HCT116 (cell line): ENCODE measurements around the gene SIRPA.

ENCODE experiments used
- CTCF ChIP-seq, 3 experiments: fragments of 200-600 bp in 1 of 3; sonication (generic) in 1 of 3; IDR thresholded peaks in 2 of 3; conservative IDR thresholded peaks in 1 of 3; 2 replicates each; pipeline ENCODE4 v1.5.1; 2012 to 2017; ENCODE audit warnings: low read depth in 2 of 3, low read length in 2 of 3, antibody characterized with exemption in 1 of 3, borderline replicate concordance in 1 of 3, control low read depth in 1 of 3, mild to moderate bottlenecking in 1 of 3, mixed read lengths in 1 of 3, mixed run types in 1 of 3, moderate library complexity in 1 of 3; ENCODE audit not compliant: insufficient read depth in 1 of 3
- EZH2 ChIP-seq: fragments of 200-600 bp; sonication (generic); IDR thresholded peaks from 2 replicates; pipeline ENCODE4 v1.6.1; 2017; ENCODE audit warnings: antibody characterized with exemption, mixed run types
- POLR2A ChIP-seq: IDR thresholded peaks from 2 replicates; pipeline ENCODE4 v1.7.0; 2011; ENCODE audit warnings: borderline replicate concordance; ENCODE audit not compliant: insufficient read depth, insufficient read length; ENCODE audit errors: extremely low read depth
- POLR2AphosphoS5 ChIP-seq: IDR thresholded peaks from 2 replicates; pipeline ENCODE4 v1.6.1; 2011; ENCODE audit warnings: mild to moderate bottlenecking, low read depth, low read length, moderate library complexity
- RAD21 ChIP-seq: IDR thresholded peaks from 2 replicates; pipeline ENCODE4 v1.6.1; 2012; ENCODE audit warnings: low read depth, mild to moderate bottlenecking
- TCF7L2 ChIP-seq: IDR thresholded peaks from 2 replicates; pipeline ENCODE4 v1.7.0; 2011; ENCODE audit warnings: borderline replicate concordance, inconsistent platforms; ENCODE audit not compliant: insufficient read depth, insufficient read length; ENCODE audit errors: extremely low read depth
- YY1 ChIP-seq: IDR thresholded peaks from 2 replicates; pipeline ENCODE4 v1.6.1; 2011; ENCODE audit warnings: low read length, low read depth, moderate library complexity, mild to moderate bottlenecking; ENCODE audit not compliant: insufficient replicate concordance; ENCODE audit errors: extremely low read depth
- ZBTB33 ChIP-seq: IDR thresholded peaks from 2 replicates; pipeline ENCODE4 v1.6.1; 2011; ENCODE audit warnings: mild to moderate bottlenecking, low read length, moderate library complexity; ENCODE audit not compliant: insufficient replicate concordance; ENCODE audit errors: extremely low read depth
- TF ChIP-seq, protein P1 (sequence below): IDR thresholded peaks from 2 replicates; pipeline ENCODE4 v1.6.1; 2012
- TF ChIP-seq, protein P2 (sequence below): IDR thresholded peaks from 2 replicates; pipeline ENCODE4 v1.6.1; 2012

DNA sequence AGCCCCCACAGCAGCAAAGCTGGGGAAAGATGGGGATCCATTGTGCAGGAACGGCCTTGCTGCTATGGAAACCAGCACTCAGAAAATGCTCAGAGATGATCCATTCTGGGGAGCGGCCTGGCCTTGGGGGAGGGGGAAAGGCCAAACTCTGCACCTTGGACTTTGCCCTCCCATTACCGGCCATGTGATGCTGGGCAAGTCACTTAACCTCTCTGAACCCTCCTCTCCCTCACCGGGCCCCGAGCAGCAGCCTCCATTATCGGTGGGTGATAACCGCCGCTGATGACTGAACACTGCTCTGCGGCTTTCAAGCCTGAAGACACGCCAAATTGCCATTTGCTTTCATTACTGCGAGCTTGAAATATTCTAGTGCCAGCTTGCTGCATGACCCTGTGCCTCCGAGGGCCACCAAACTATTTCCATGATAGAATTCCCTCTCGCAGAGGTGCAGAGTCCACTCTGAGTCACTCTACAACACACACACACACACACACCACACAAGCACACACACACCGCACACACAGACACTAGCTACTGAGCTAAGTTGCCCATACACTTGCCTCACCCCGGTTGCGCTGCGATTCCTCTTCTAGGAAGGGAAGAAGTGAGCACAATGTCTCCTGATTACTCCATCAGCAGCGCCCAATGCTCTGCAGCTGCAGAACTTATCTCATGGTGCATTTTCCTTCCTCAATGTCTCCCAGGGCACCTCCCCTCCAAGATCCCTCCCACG, 20.6 kb upstream of the SIRPA start:
- no peak for TF ChIP-seq TCF7L2
- no peak for TF ChIP-seq CTCF (IDR thresholded peaks at IDR 0.05 in 2 of 3, conservative IDR thresholded peaks at IDR 0.05 in 1 of 3; ENCODE audit: borderline replicate concordance in 1 of 3, insufficient read depth in 1 of 3, low read depth in 2 of 3, low read length in 2 of 3)
- no peak for TF ChIP-seq POLR2AphosphoS5
- no peak for TF ChIP-seq EZH2
- TF ChIP-seq, protein P1, sequence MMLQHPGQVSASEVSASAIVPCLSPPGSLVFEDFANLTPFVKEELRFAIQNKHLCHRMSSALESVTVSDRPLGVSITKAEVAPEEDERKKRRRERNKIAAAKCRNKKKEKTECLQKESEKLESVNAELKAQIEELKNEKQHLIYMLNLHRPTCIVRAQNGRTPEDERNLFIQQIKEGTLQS: no peak
- no peak for TF ChIP-seq POLR2A
- no peak for TF ChIP-seq YY1
- no peak for TF ChIP-seq ZBTB33
- TF ChIP-seq RAD21: no peak
- TF ChIP-seq, protein P2, sequence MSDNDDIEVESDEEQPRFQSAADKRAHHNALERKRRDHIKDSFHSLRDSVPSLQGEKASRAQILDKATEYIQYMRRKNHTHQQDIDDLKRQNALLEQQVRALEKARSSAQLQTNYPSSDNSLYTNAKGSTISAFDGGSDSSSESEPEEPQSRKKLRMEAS: no peak
